Suprapubic skin (tissue), 3 donors: ENCODE data around the gene SEM1.

Experiments
- EP300 ChIP-seq: sonication (generic); formaldehyde crosslinking; IDR thresholded peaks from one replicate; pipeline ENCODE4 v1.6.1; 2017; ENCODE audit warnings: antibody characterized with exemption
- TF ChIP-seq, protein P1 (sequence below), 2 donors: fragments of 200-600 bp in 1 of 2; fragments of 450-650 bp in 1 of 2; sonication (generic) in 1 of 2; IDR thresholded peaks; one replicate each; pipeline ENCODE4 v1.5.1; 2016 to 2019; ENCODE audit warnings: antibody characterized with exemption in 2 of 2, mild to moderate bottlenecking in 1 of 2, moderate library complexity in 1 of 2

DNA sequence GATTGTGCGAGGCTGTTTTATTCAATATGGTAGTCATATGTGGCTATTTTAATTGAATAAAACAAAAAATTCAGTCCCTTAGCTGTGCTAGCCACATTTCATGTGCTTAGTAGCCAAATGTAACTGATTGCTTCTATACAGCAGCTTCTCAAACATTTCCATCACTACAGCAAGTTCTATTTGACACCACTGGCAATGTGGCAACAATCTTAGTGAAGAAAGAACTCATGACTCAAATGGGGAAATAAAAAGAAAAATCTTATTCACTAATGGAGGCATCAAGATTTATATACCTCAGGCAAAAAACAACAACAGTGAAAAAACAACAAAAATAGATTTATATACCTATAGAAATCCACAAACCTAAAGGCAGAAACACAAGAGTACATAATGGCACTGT, 17.9 kb downstream of the SEM1 start:
- TF ChIP-seq, protein P1, sequence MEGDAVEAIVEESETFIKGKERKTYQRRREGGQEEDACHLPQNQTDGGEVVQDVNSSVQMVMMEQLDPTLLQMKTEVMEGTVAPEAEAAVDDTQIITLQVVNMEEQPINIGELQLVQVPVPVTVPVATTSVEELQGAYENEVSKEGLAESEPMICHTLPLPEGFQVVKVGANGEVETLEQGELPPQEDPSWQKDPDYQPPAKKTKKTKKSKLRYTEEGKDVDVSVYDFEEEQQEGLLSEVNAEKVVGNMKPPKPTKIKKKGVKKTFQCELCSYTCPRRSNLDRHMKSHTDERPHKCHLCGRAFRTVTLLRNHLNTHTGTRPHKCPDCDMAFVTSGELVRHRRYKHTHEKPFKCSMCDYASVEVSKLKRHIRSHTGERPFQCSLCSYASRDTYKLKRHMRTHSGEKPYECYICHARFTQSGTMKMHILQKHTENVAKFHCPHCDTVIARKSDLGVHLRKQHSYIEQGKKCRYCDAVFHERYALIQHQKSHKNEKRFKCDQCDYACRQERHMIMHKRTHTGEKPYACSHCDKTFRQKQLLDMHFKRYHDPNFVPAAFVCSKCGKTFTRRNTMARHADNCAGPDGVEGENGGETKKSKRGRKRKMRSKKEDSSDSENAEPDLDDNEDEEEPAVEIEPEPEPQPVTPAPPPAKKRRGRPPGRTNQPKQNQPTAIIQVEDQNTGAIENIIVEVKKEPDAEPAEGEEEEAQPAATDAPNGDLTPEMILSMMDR (IDR thresholded peaks at IDR 0.05) = no peak
- no peak for TF ChIP-seq EP300
